Gastroesophageal sphincter (tissue), 4 donors: ENCODE data around the gene AURKAIP1. TPM values are rescaled to one million over a fixed set of nuclear protein-coding genes. Genes with fewer than 3 reads are reported as not detected.
"Not testable (repeated sequence)": the region's sequence is repeated elsewhere in the genome, so short reads cannot be mapped to it uniquely, and the experiment has no call there.

Experiments used
- ATAC-seq: fragments of 150-250 bp; one replicate; pipeline ENCODE4 v1.9.1; 2016; ENCODE audit warnings: mild to moderate bottlenecking, moderate library complexity
- H3K27ac ChIP-seq, 4 donors: fragments of 200-600 bp; sonication (generic) in 3 of 4; 1 replicate in 3 of 4; 2 replicates in 1 of 4; pipeline ENCODE4 v1.5.1; 2016 to 2019
- H3K27me3 ChIP-seq: fragments of 200-600 bp; sonication (generic); one replicate; pipeline ENCODE4 v1.5.1; 2019
- H3K36me3 ChIP-seq, 2 donors: fragments of 200-600 bp; sonication (generic); one replicate each; pipeline ENCODE4 v1.5.1; 2019; ENCODE audit warnings: control low read depth in 1 of 2
- H3K4me1 ChIP-seq, 3 donors: fragments of 200-600 bp; sonication (generic); 1 replicate in 2 of 3; 2 replicates in 1 of 3; pipeline ENCODE4 v1.5.1; 2016 to 2019; ENCODE audit warnings: control low read depth in 2 of 3
- H3K4me3 ChIP-seq, 2 donors: fragments of 200-600 bp; sonication (generic); one replicate each; pipeline ENCODE4 v1.5.1; 2019; ENCODE audit warnings: mild to moderate bottlenecking in 1 of 2, moderate library complexity in 1 of 2
- H3K9me3 ChIP-seq, 3 donors: fragments of 200-600 bp; sonication (generic); one replicate each; pipeline ENCODE4 v1.5.1; 2017 to 2019; ENCODE audit warnings: control low read depth in 2 of 3
- CTCF ChIP-seq, 4 experiments: fragments of 200-600 bp in 2 of 4; fragments of 450-650 bp in 2 of 4; sonication (generic) in 1 of 4; IDR thresholded peaks; one replicate each; pipeline ENCODE4 v1.5.1; 2017 to 2019; ENCODE audit warnings: antibody characterized with exemption in 4 of 4, mild to moderate bottlenecking in 2 of 4, moderate library complexity in 2 of 4
- EP300 ChIP-seq: sonication (generic); formaldehyde crosslinking; IDR thresholded peaks from one replicate; pipeline ENCODE4 v1.6.1; 2017; ENCODE audit warnings: antibody characterized with exemption, mild to moderate bottlenecking
- POLR2A ChIP-seq, 2 donors: fragments of 450-650 bp; IDR thresholded peaks; one replicate each; pipeline ENCODE4 v1.6.1; 2017; ENCODE audit warnings: antibody characterized with exemption in 2 of 2, mild to moderate bottlenecking in 2 of 2, moderate library complexity in 1 of 2
- POLR2AphosphoS5 ChIP-seq: sonication (generic); formaldehyde crosslinking; IDR thresholded peaks from one replicate; pipeline ENCODE4 v1.6.1; 2017; ENCODE audit warnings: antibody characterized with exemption
- WGBS, 2 donors: methylation state at CpG; one replicate each; pipeline ENCODE4 v1.1.5; 2018; ENCODE audit warnings: low coverage in 1 of 2; 5-methylcytosine and 5-hydroxymethylcytosine counted together
- total RNA-seq, 4 donors: library from RNA; depleted of rRNA; stranded (reverse); fragments of >200 nt; gene quantifications; one replicate each; pipeline ENCODE4 v1.1.0, GENCODE V29; 2016

Gene AURKAIP1
- total RNA-seq, 4 donors from 2014 or later = 103 to 138 (median 108) TPM

GRCh38 chr1:1373051-1373814 is 1.8 kb downstream of the AURKAIP1 start:
- no peak for ATAC-seq
- Histone ChIP-seq H3K9me3 (no peaks in the 10 kb centered on the region), H3K4me1 (peaks cover 0 to 43% (median 27%) of the 10 kb centered on the region in 3 donors), H3K36me3 (peaks cover 0 to 17% of the 10 kb centered on the region in 2 donors), H3K27ac (peak overlapping the region in 1 of 4 donors; percentile 99), H3K4me3 (peak overlapping the region in 1 of 2 donors; percentile 99), H3K27me3 (no peaks in the 10 kb centered on the region)
- WGBS, 2 donors = 77 to 91% methylated on average over 7 to 8 of the region's 26 CpGs
- no peak for TF ChIP-seq EP300
- TF ChIP-seq POLR2A (IDR thresholded peaks at IDR 0.05) = no peak
- TF ChIP-seq CTCF (IDR thresholded peaks at IDR 0.05) = no peak
- TF ChIP-seq POLR2AphosphoS5 = no peak

GRCh38 chr1:1371746-1372711 is 3.0 kb downstream of the AURKAIP1 start:
- peaks cover 0 to 43% (median 27%) of the 10 kb centered on the region in 3 donors for H3K4me1 ChIP-seq
- no peaks in the 10 kb centered on the region for H3K27me3 ChIP-seq
- TF ChIP-seq CTCF (IDR thresholded peaks at IDR 0.05) (peak in 3 of 4 experiments; percentile 82 to 98 (median 86)), POLR2A (IDR thresholded peaks at IDR 0.05) (no peak)
- H3K9me3 ChIP-seq = no peaks in the 10 kb centered on the region
- peak; percentile 16 for ATAC-seq
- WGBS, 2 donors = no CpG with 5 or more reads among the region's 26 CpGs
- H3K4me3 ChIP-seq = no peak overlapping the region
- H3K36me3 ChIP-seq = peaks cover 0 to 17% of the 10 kb centered on the region in 2 donors
- H3K27ac ChIP-seq = peak overlapping the region in 3 of 4 donors; percentile 28 to 69 (median 46)

- WGBS, 2 donors = 53 to 59% methylated on average over 8 to 9 of the region's 12 CpGs
- ATAC-seq = no peak
- TF ChIP-seq POLR2A (IDR thresholded peaks at IDR 0.05) = no peak
- no peak for TF ChIP-seq EP300
- TF ChIP-seq CTCF (IDR thresholded peaks at IDR 0.05) = no peak
- no peak for TF ChIP-seq POLR2AphosphoS5
- Histone ChIP-seq H3K9me3 (no peaks in the 10 kb centered on the region), H3K27me3 (no peaks in the 10 kb centered on the region), H3K27ac (peak overlapping the region in 2 of 4 donors; percentile 28 to 69), H3K4me3 (no peak overlapping the region), H3K4me1 (peaks cover 0 to 43% (median 27%) of the 10 kb centered on the region in 3 donors), H3K36me3 (peaks cover 0 to 17% of the 10 kb centered on the region in 2 donors)
Measured at GRCh38 chr1:1371364-1371745, 3.7 kb downstream of the AURKAIP1 start.

- no peak for ATAC-seq
- Histone ChIP-seq H3K4me3 (no peak overlapping the region), H3K36me3 (peaks cover 0 to 17% of the 10 kb centered on the region in 2 donors), H3K4me1 (peaks cover 0 to 38% (median 23%) of the 10 kb centered on the region in 3 donors), H3K27me3 (no peaks in the 10 kb centered on the region), H3K9me3 (no peaks in the 10 kb centered on the region), H3K27ac (no peak overlapping the region)
- no peak for TF ChIP-seq POLR2AphosphoS5
- no peak for TF ChIP-seq POLR2A (IDR thresholded peaks at IDR 0.05)
- TF ChIP-seq EP300 = no peak
- TF ChIP-seq CTCF (IDR thresholded peaks at IDR 0.05) = no peak
- WGBS, 2 donors = no CpG with 5 or more reads among the region's 16 CpGs
Measured at GRCh38 chr1:1370771-1371300, 4.2 kb downstream of the AURKAIP1 start.

- 96% methylated on average over 4 of the region's 14 CpGs; no CpG with 5 or more reads in 1 of the 2 donors for WGBS, 2 donors
- H3K4me1 ChIP-seq = peaks cover 0 to 35% (median 21%) of the 10 kb centered on the region in 3 donors
Measured at GRCh38 chr1:1370094-1370493, 4.9 kb downstream of the AURKAIP1 start.

More at GRCh38 chr1:1370094-1370493, 4.9 kb downstream of the AURKAIP1 start:
- H3K27me3 ChIP-seq, H3K27ac ChIP-seq, H3K9me3 ChIP-seq, H3K4me3 ChIP-seq, ATAC-seq: not testable (repeated sequence)
- H3K36me3 ChIP-seq = peaks cover 0 to 17% of the 10 kb centered on the region in 2 donors
